HG03342 (cell line): Measurements from ENCODE around the gene MPRIP.

Source experiments
- ATAC-seq: cut with Tn5 transposase; IDR thresholded peaks from one replicate; pipeline ENCODE4 v1.9.1; 2021; ENCODE audit warnings: mild to moderate bottlenecking, moderate library complexity; ENCODE audit not compliant: unreplicated experiment

The MPRIP gene

GRCh38 chr17:17203173-17203730, 161.0 kb downstream of the MPRIP start:
- no peak for ATAC-seq

GRCh38 chr17:17204041-17204591, 161.9 kb downstream of the MPRIP start:
- ATAC-seq, result no peak

- no peak for ATAC-seq
These were observed 162.5 kb downstream of the MPRIP start for GRCh38 chr17:17204635-17205231.

- ATAC-seq, result peak; percentile 32
These were observed 163.3 kb downstream of the MPRIP start for GRCh38 chr17:17205368-17206123.

- ATAC-seq, result peak; percentile 65
These were observed 164.1 kb downstream of the MPRIP start, which contains the start of gene PLD6 for GRCh38 chr17:17206124-17206912. TSS of gene PLD6 (minus strand) at chr17:17206333. CDS start at chr17:17206286, 47 bp downstream.

GRCh38 chr17:17206913-17207335, 164.7 kb downstream of the MPRIP start:
- no peak for ATAC-seq

DNA sequence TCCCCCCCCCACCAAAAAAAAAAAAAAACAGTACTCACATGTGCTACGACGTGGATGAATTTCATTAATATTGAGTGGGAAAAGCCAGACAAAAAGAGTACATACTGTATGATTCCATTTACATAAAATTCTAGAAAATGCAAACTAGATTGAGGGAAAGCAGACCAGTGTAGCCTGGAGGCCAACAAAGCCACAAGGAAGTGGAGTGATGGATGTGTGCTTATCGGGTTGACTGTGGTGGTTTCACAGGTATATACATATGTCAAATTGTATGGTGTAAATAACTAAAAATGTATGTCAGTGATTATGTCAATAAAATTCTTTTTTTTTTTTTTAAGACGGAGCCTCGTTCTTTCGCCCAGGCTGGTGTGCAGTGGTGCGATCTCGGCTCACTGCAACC, 165.7 kb downstream of the MPRIP start:
- ATAC-seq, result no peak

DNA sequence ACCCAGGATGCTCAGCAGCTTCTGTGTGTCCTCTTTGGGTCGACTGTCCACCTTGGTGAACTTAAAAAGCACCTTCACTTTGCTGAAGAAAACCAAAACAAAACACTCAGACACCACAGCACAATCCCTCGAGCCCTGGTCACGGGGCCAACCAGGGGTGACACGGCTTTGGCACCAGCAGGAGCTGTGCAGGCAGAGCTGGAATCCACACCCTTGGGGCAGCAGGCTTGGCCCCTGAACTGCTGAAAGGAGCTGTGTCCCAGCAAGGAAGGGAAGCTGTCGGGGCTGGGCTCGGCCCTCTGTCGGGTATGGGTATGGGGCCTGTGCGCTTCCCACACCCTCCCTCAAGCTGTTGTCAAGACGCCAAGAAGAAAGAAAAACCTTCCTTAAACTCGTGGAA, 171.5 kb downstream of the MPRIP start:
- no peak for ATAC-seq

- no peak for ATAC-seq
These were observed 172.6 kb downstream of the MPRIP start for GRCh38 chr17:17214646-17215436.

- no peak for ATAC-seq
These were observed 173.3 kb downstream of the MPRIP start for GRCh38 chr17:17215575-17215974.

DNA sequence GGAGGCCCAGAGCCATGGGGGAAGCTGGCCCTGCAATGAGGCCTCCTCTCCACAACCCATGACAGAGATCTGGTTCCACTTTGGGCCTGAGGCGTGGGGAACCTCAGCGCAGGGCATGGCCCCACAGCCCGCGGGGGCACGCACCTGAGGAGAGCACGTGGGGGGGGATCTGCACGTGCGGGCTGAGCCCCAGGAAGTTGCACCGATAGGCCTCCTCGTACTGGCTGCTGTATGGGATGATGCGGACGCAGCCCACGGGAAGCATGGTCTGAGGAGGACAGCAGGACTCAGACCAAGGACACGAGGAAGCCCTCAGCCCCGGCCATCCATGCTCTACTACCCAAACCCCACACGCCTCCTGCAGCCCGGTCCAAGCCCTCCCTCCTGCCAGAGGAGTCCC, 174.0 kb downstream of the MPRIP start:
- ATAC-seq, result no peak

DNA sequence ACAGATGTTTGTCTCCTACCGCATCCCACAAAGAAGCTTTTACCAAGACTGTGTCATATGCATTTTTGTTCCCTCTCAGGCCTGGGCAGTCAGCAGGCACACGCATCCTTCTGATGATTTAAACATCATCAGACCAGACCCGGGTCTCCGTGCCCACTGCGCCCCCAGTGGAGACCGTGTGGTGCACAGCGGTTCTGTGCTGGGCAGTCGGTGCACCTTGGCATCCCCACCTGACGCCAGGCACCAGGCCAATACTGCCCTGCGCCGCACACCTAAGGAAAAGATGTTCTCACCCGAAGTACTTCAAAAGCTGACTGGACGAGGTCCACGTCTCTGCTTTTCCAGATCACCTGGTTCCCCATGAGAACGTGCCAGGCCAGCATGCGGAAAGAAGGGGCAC, 174.5 kb downstream of the MPRIP start:
- ATAC-seq, result no peak

- no peak for ATAC-seq
These were observed 175.7 kb downstream of the MPRIP start for GRCh38 chr17:17217995-17218394.

DNA sequence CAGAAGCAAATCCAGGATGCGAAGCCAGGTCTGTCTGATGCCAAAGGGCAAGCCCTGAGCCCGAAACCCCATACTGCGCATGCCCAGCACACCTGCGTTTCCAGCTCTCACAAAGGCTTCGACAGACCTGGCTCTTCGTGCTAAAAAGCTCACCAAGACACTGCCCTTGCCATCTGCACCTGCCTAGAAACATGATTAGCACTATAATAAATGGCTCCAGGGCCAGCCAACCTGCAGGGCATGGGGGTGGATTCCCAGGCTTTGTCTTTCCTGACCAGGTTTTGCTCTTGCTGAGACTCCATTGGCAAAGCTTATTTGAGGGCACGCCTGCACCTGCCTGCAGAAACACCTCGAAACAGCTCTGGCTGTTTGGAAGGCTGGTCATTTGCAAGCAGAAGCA, 178.3 kb downstream of the MPRIP start:
- ATAC-seq, result no peak

GRCh38 chr17:17221329-17221728, 179.1 kb downstream of the MPRIP start:
- ATAC-seq, result no peak

- no peak for ATAC-seq
These were observed 181.5 kb downstream of the MPRIP start for GRCh38 chr17:17223736-17224135.

DNA sequence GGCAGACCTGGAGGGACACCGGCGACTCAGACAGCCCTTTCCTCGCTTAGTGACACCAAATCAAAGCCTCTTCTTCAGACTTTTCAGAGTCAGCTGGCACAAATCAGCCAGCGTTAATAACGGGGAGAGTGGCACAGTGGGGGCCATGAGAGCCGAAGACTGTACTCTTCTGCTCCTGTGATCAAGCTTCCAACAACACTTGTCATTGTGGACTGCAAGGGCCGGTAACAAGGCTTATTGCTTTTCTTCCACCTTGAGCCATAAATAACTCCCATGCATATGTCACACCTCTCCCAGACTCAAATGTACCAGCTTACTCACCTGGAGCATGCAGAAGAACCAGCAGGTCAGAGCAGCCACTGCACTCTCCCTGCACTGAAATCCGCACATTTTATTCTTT, 181.9 kb downstream of the MPRIP start:
- ATAC-seq, result no peak

DNA sequence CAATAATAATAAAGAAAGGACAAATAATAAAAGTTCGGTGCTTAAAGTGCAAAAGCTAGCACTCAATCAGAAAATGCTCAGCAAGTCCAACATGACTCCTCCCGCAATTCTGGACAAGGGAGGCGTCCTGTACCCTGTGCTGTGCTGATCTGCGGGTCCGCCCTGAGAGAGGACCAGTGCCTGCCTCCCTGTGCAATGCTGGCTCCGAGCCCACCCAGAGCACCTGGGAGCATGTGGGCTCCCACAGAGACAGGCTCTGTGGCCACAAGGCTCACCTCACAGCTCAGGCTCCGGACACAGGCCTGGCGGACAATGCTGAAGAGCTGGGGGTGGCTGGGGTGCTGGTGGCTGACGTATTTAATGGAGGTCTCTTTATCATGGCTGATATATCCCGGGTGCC, 183.6 kb downstream of the MPRIP start:
- ATAC-seq, result no peak

DNA sequence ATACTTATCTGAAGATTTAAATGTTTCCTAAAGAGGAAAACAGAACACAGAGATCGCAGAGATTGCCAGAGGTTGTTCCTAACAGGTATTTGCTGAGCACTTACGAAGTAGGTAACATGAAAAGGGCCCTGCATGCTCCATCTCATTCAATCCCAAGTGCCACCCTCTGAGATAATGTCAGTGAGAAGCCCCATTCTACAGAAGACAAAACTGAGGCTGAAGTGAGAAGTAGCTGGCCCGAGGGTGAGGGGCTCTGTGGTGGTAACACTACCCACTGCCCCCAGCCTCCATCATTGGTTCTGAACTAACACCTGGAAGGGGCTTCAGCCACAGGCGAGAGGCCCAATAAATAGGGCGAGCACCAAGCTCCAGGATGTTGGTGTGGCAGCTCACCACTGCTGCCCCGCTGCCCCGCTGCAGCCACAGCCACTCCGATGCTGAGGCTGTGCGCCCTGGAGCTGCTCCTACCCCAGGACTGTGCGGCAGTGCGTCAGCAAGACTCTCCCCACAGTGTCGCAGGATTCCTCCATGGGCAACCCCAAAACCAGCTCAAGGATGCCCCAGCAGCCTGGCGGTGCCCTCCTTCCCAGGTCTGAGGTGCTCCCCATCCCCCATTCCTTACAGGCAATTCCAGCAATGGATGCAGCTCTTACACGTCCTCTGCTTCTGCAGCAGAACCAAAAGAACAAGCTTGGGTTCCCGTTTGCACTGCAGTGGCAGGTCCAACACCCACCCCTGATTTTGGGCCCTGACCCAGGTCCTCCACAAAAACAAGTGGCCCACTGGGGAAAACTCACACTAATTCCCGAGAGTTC, 184.4 kb downstream of the MPRIP start:
- ATAC-seq, result no peak
